A549 (cell line): Measurements from ENCODE around the gene CPA3.

Experiments
- TF ChIP-seq, protein P1 (sequence below): IDR thresholded peaks from 2 replicates; pipeline ENCODE4 v1.6.1; 2012
- TF ChIP-seq, protein P2 (sequence below): fragments of >200 bp; sonication (Bioruptor Twin); formaldehyde crosslinking; IDR thresholded peaks from 3 replicates; pipeline ENCODE4 v1.5.1; 2016
- TF ChIP-seq, protein P3 (sequence below): fragments of 450-650 bp; IDR thresholded peaks from 2 replicates; pipeline ENCODE4 v1.6.1; 2014; ENCODE audit warnings: antibody characterized with exemption

DNA sequence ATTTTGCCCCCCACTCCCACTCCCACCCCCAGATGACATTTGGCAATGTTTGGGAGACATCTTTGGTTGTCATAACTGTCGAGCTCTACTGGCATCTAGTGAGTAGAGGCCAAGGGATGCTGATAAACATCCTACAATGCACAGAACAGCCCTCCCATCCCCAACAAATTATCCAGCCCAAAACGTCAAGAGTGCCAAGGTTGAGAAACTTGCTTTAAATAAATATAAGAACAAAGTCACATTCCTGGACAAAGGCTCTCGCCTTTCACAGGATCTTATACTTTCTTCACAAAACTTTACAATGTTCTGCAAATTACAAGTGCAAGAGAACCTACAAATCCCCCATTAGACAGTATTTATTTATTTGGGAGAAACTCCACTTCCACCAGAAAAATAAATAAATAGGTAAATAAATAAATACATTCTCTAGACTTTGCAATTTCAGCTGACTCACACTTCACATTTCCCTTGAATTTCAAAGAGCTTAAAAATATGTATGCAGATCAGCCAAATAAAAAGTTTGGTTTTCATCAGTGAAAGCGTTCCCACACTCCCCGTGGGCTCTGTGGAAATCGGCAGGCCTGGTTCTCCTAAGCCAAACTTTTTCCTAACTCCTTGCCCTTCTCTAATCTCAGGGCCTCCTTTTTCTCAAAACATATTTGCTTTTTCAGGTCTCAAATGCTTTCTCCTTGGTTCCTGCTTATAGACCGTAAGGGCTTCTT is 12.7 kb upstream of the CPA3 start:
- TF ChIP-seq, protein P1, sequence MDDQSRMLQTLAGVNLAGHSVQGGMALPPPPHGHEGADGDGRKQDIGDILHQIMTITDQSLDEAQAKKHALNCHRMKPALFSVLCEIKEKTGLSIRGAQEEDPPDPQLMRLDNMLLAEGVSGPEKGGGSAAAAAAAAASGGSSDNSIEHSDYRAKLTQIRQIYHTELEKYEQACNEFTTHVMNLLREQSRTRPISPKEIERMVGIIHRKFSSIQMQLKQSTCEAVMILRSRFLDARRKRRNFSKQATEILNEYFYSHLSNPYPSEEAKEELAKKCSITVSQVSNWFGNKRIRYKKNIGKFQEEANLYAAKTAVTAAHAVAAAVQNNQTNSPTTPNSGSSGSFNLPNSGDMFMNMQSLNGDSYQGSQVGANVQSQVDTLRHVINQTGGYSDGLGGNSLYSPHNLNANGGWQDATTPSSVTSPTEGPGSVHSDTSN: no peak
- TF ChIP-seq, protein P2, sequence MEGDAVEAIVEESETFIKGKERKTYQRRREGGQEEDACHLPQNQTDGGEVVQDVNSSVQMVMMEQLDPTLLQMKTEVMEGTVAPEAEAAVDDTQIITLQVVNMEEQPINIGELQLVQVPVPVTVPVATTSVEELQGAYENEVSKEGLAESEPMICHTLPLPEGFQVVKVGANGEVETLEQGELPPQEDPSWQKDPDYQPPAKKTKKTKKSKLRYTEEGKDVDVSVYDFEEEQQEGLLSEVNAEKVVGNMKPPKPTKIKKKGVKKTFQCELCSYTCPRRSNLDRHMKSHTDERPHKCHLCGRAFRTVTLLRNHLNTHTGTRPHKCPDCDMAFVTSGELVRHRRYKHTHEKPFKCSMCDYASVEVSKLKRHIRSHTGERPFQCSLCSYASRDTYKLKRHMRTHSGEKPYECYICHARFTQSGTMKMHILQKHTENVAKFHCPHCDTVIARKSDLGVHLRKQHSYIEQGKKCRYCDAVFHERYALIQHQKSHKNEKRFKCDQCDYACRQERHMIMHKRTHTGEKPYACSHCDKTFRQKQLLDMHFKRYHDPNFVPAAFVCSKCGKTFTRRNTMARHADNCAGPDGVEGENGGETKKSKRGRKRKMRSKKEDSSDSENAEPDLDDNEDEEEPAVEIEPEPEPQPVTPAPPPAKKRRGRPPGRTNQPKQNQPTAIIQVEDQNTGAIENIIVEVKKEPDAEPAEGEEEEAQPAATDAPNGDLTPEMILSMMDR: no peak
- TF ChIP-seq, protein P3, sequence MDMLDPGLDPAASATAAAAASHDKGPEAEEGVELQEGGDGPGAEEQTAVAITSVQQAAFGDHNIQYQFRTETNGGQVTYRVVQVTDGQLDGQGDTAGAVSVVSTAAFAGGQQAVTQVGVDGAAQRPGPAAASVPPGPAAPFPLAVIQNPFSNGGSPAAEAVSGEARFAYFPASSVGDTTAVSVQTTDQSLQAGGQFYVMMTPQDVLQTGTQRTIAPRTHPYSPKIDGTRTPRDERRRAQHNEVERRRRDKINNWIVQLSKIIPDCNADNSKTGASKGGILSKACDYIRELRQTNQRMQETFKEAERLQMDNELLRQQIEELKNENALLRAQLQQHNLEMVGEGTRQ: no peak
